Measurements from ENCODE around the gene TAB2. TPM values are rescaled to one million over a fixed set of nuclear protein-coding genes. Genes with fewer than 3 reads are reported as not detected.

TAB2 gene
- total RNA-seq, 1 experiment from 2014 or later = 14.7 TPM

- Histone ChIP-seq H3K4me2 (ENCODE audit: low read length) (no peak overlapping the region), H3K36me3 (ENCODE audit: low read depth, low read length) (no peaks in the 10 kb centered on the region), H3K79me2 (ENCODE audit: low read length) (peaks cover 96% of the 10 kb centered on the region), H3K27ac (ENCODE audit: low read length) (no peak overlapping the region), H3F3A (ENCODE audit: low read length, unreplicated experiment) (no peaks in the 10 kb centered on the region), H3K9me2 (replicated peaks; ENCODE audit: low read length) (no peaks in the 10 kb centered on the region), H3K4me1 (ENCODE audit: insufficient read depth, low read length) (peaks cover 11% of the 10 kb centered on the region), H3K9ac (ENCODE audit: low read length) (no peak overlapping the region), H3K4me3 (ENCODE audit: low read length) (no peak overlapping the region), H3K27me3 (ENCODE audit: low read length) (no peaks in the 10 kb centered on the region), H3K9me3 (ENCODE audit: low read length) (no peaks in the 10 kb centered on the region), H2AFZ (ENCODE audit: low read length) (no peak overlapping the region), H4K20me1 (ENCODE audit: low read length) (no peaks in the 10 kb centered on the region)
- DNase-seq (no peak), ATAC-seq (no peak)
- TF ChIP-seq EZH2 (IDR thresholded peaks at IDR 0.05; ENCODE audit: low read length, unreplicated experiment) = no peak
- TF ChIP-seq, protein P1, sequence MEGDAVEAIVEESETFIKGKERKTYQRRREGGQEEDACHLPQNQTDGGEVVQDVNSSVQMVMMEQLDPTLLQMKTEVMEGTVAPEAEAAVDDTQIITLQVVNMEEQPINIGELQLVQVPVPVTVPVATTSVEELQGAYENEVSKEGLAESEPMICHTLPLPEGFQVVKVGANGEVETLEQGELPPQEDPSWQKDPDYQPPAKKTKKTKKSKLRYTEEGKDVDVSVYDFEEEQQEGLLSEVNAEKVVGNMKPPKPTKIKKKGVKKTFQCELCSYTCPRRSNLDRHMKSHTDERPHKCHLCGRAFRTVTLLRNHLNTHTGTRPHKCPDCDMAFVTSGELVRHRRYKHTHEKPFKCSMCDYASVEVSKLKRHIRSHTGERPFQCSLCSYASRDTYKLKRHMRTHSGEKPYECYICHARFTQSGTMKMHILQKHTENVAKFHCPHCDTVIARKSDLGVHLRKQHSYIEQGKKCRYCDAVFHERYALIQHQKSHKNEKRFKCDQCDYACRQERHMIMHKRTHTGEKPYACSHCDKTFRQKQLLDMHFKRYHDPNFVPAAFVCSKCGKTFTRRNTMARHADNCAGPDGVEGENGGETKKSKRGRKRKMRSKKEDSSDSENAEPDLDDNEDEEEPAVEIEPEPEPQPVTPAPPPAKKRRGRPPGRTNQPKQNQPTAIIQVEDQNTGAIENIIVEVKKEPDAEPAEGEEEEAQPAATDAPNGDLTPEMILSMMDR (conservative IDR thresholded peaks at IDR 0.05; ENCODE audit: low read depth, low read length) = no peak
- TF ChIP-seq EZH2phosphoT487 (IDR thresholded peaks at IDR 0.05; ENCODE audit: borderline replicate concordance, low read length) = no peak
- CTCF ChIA-PET = no interaction called here
- no TSS peak for BruUV-seq (replicated peaks)
- POLR2A ChIA-PET (ENCODE audit: unreplicated experiment) = no interaction called here
- intact Hi-C loops (cut with micrococcal nuclease) = no loop called here
Measured at GRCh38 chr6:149364557-149364956, 47.0 kb downstream of the TAB2 start.

- Histone ChIP-seq H3K9me2 (replicated peaks; ENCODE audit: low read length) (no peaks in the 10 kb centered on the region), H3K79me2 (ENCODE audit: low read length) (peaks cover 96% of the 10 kb centered on the region), H3K4me2 (ENCODE audit: low read length) (no peak overlapping the region), H3K27me3 (ENCODE audit: low read length) (no peaks in the 10 kb centered on the region), H3K4me3 (ENCODE audit: low read length) (no peak overlapping the region), H3K9ac (ENCODE audit: low read length) (no peak overlapping the region), H3K9me3 (ENCODE audit: low read length) (no peaks in the 10 kb centered on the region), H3K27ac (ENCODE audit: low read length) (no peak overlapping the region), H3K4me1 (ENCODE audit: insufficient read depth, low read length) (peaks cover 11% of the 10 kb centered on the region), H3F3A (ENCODE audit: low read length, unreplicated experiment) (no peaks in the 10 kb centered on the region), H2AFZ (ENCODE audit: low read length) (no peak overlapping the region), H3K36me3 (ENCODE audit: low read depth, low read length) (no peaks in the 10 kb centered on the region), H4K20me1 (ENCODE audit: low read length) (no peaks in the 10 kb centered on the region)
- intact Hi-C loops (cut with micrococcal nuclease) = no loop called here
- CTCF ChIA-PET = no interaction called here
- no peak for TF ChIP-seq EZH2 (IDR thresholded peaks at IDR 0.05; ENCODE audit: low read length, unreplicated experiment)
- TF ChIP-seq, protein P1 (conservative IDR thresholded peaks at IDR 0.05; ENCODE audit: low read depth, low read length) = no peak
- no peak for TF ChIP-seq EZH2phosphoT487 (IDR thresholded peaks at IDR 0.05; ENCODE audit: borderline replicate concordance, low read length)
- POLR2A ChIA-PET (ENCODE audit: unreplicated experiment) = no interaction called here
- no TSS peak for BruUV-seq (replicated peaks)
- no peak for DNase-seq
- no peak for ATAC-seq
Measured at GRCh38 chr6:149365197-149365596, 47.7 kb downstream of the TAB2 start.

DNA sequence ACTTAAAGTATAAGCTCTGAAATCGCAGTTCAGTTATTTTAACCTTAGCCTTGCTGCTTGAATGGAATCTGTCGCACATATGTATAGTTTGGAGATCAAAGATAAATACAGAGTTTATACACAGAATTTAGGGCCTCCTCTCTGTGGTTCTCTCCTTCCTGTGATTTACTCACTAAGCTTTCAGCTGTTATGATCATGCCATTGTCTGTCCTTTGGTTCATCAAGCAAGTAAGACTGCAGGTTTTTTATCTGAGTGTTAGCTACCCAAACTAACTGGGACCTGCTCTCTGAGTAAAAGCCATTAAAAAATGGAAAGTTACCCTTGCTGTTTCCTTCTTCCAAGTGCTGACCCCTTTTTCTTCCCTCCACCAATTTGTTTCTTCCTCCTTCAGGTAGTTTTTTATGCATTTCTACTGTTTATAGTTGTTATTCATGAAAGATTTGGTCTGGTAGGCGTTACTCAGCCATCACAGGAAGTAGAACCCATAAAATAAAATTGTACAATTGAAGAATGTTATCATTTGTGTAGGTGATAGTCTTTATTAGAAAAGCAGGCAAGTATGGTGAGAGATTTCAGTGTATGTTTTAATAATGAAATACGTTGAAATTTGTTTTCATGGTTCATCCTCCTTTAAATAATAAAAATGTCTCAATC lies 48.9 kb downstream of the TAB2 start:
- TF ChIP-seq, protein P1 (conservative IDR thresholded peaks at IDR 0.05; ENCODE audit: low read depth, low read length) = no peak
- TF ChIP-seq EZH2phosphoT487 (IDR thresholded peaks at IDR 0.05; ENCODE audit: borderline replicate concordance, low read length) = no peak
- no peak for TF ChIP-seq EZH2 (IDR thresholded peaks at IDR 0.05; ENCODE audit: low read length, unreplicated experiment)
- Histone ChIP-seq H3K79me2 (ENCODE audit: low read length) (peaks cover 86% of the 10 kb centered on the region), H3F3A (ENCODE audit: low read length, unreplicated experiment) (no peaks in the 10 kb centered on the region), H3K4me2 (ENCODE audit: low read length) (no peak overlapping the region), H3K27me3 (ENCODE audit: low read length) (no peaks in the 10 kb centered on the region), H3K36me3 (ENCODE audit: low read depth, low read length) (no peaks in the 10 kb centered on the region), H3K9me3 (ENCODE audit: low read length) (no peaks in the 10 kb centered on the region), H4K20me1 (ENCODE audit: low read length) (no peaks in the 10 kb centered on the region), H3K27ac (ENCODE audit: low read length) (no peak overlapping the region), H3K9ac (ENCODE audit: low read length) (no peak overlapping the region), H3K4me3 (ENCODE audit: low read length) (no peak overlapping the region), H3K9me2 (replicated peaks; ENCODE audit: low read length) (no peaks in the 10 kb centered on the region), H3K4me1 (ENCODE audit: insufficient read depth, low read length) (peaks cover 11% of the 10 kb centered on the region), H2AFZ (ENCODE audit: low read length) (no peak overlapping the region)
- intact Hi-C loops (cut with micrococcal nuclease) = no loop called here
- ATAC-seq (no peak), DNase-seq (no peak)
- BruUV-seq (replicated peaks) = no TSS peak
- ChIA-PET POLR2A (ENCODE audit: unreplicated experiment) (no interaction called here), CTCF (no interaction called here)
